CD4-positive, alpha-beta T cell treated with Interleukin-4 for 4 hours (primary cell): ENCODE measurements around the gene APBA2.

ENCODE experiments used
- DNase-seq: peaks from one replicate; pipeline ENCODE4 v3.0.0-alpha.2; 2020

Gene APBA2

GRCh38 chr15:29093065-29093435 lies 207.3 kb downstream of the APBA2 start:
- no peak for DNase-seq

- DNase-seq = no peak
Observed at GRCh38 chr15:29093696-29094343, 208.0 kb downstream of the APBA2 start.

GRCh38 chr15:29094711-29095110 lies 208.9 kb downstream of the APBA2 start:
- DNase-seq = no peak

- no peak for DNase-seq
Observed at GRCh38 chr15:29095746-29096145, 210.0 kb downstream of the APBA2 start.

GRCh38 chr15:29097168-29097567 lies 211.4 kb downstream of the APBA2 start:
- no peak for DNase-seq

GRCh38 chr15:29097971-29098370 lies 212.2 kb downstream of the APBA2 start:
- no peak for DNase-seq

GRCh38 chr15:29098652-29099051 lies 212.9 kb downstream of the APBA2 start:
- DNase-seq = no peak

GRCh38 chr15:29099131-29099880 lies 213.5 kb downstream of the APBA2 start:
- DNase-seq = no peak

- no peak for DNase-seq
Observed at GRCh38 chr15:29100486-29101000, 214.8 kb downstream of the APBA2 start.

- no peak for DNase-seq
Observed at GRCh38 chr15:29101491-29101890, 215.7 kb downstream of the APBA2 start.

- peak; percentile 34 for DNase-seq
Observed at GRCh38 chr15:29102173-29102794, 216.5 kb downstream of the APBA2 start.

- DNase-seq = no peak
Observed at GRCh38 chr15:29102911-29103823, 217.4 kb downstream of the APBA2 start.

GRCh38 chr15:29103824-29104565 lies 218.2 kb downstream of the APBA2 start:
- DNase-seq = peak; percentile 25

- no peak for DNase-seq
Observed at GRCh38 chr15:29104566-29104880, 218.7 kb downstream of the APBA2 start.

- no peak for DNase-seq
Observed at GRCh38 chr15:29105151-29105854, 219.5 kb downstream of the APBA2 start.

GRCh38 chr15:29106116-29106515 lies 220.3 kb downstream of the APBA2 start:
- no peak for DNase-seq

- no peak for DNase-seq
Observed at GRCh38 chr15:29106551-29107290, 220.9 kb downstream of the APBA2 start.

GRCh38 chr15:29107291-29107890 lies 221.6 kb downstream of the APBA2 start:
- no peak for DNase-seq

- no peak for DNase-seq
Observed at GRCh38 chr15:29107971-29108645, 222.3 kb downstream of the APBA2 start.

- DNase-seq = no peak
Observed at GRCh38 chr15:29109762-29110161, 224.0 kb downstream of the APBA2 start.
